Daoy (cell line): ENCODE measurements around the gene ITPR1. TPM values are rescaled to one million over a fixed set of nuclear protein-coding genes. Genes with fewer than 3 reads are reported as not detected.

ENCODE experiments used
- DNase-seq: peaks from one replicate; pipeline ENCODE4 v3.0.0-alpha.2; 2015; ENCODE audit warnings: low read depth
- total RNA-seq: library from RNA; depleted of rRNA; stranded (reverse); fragments of >200 nt; shearing (Covaris generic); gene quantifications from 2 replicates; pipeline ENCODE4 v1.2.3, GENCODE V29; 2014

ITPR1 gene
- total RNA-seq, 1 experiment from 2014 or later: 9.8 TPM

- DNase-seq: no peak
Measured at GRCh38 chr3:4684976-4685375, 191.8 kb downstream of the ITPR1 start.

GRCh38 chr3:4685673-4686345 is 192.7 kb downstream of the ITPR1 start:
- no peak for DNase-seq

- DNase-seq: no peak
Measured at GRCh38 chr3:4686619-4687018, 193.5 kb downstream of the ITPR1 start.

GRCh38 chr3:4687167-4687566 is 194.0 kb downstream of the ITPR1 start:
- DNase-seq: peak; percentile 5

GRCh38 chr3:4687596-4687995 is 194.4 kb downstream of the ITPR1 start:
- no peak for DNase-seq

- no peak for DNase-seq
Measured at GRCh38 chr3:4688411-4688810, 195.3 kb downstream of the ITPR1 start.

- no peak for DNase-seq
Measured at GRCh38 chr3:4689021-4689420, 195.9 kb downstream of the ITPR1 start.

GRCh38 chr3:4690277-4690676 is 197.1 kb downstream of the ITPR1 start:
- DNase-seq: no peak

GRCh38 chr3:4693620-4694019 is 200.5 kb downstream of the ITPR1 start:
- DNase-seq: no peak

GRCh38 chr3:4695846-4696245 is 202.7 kb downstream of the ITPR1 start:
- no peak for DNase-seq

- no peak for DNase-seq
Measured at GRCh38 chr3:4696266-4696665, 203.1 kb downstream of the ITPR1 start.

- no peak for DNase-seq
Measured at GRCh38 chr3:4698125-4698821, 205.1 kb downstream of the ITPR1 start.

GRCh38 chr3:4703054-4703480 is 209.9 kb downstream of the ITPR1 start:
- no peak for DNase-seq

GRCh38 chr3:4704552-4704951 is 211.4 kb downstream of the ITPR1 start:
- DNase-seq: no peak

GRCh38 chr3:4707324-4707723 is 214.2 kb downstream of the ITPR1 start:
- DNase-seq: no peak

GRCh38 chr3:4708230-4708629 is 215.1 kb downstream of the ITPR1 start:
- DNase-seq: no peak

GRCh38 chr3:4709341-4709740 is 216.2 kb downstream of the ITPR1 start:
- no peak for DNase-seq

GRCh38 chr3:4710191-4710590 is 217.0 kb downstream of the ITPR1 start:
- no peak for DNase-seq

- DNase-seq: no peak
Measured at GRCh38 chr3:4711680-4711992, 218.5 kb downstream of the ITPR1 start.

- DNase-seq: peak; percentile 52
Measured at GRCh38 chr3:4712109-4712508, 219.0 kb downstream of the ITPR1 start.

GRCh38 chr3:4714045-4714444 is 220.9 kb downstream of the ITPR1 start:
- no peak for DNase-seq

- no peak for DNase-seq
Measured at GRCh38 chr3:4716266-4716665, 223.1 kb downstream of the ITPR1 start.

GRCh38 chr3:4716706-4717362 is 223.7 kb downstream of the ITPR1 start:
- DNase-seq: no peak
